ENCODE measurements around the gene SLC13A4. TPM values are rescaled to one million over a fixed set of nuclear protein-coding genes. Genes with fewer than 3 reads are reported as not detected.
"Not testable (repeated sequence)": the region's sequence is repeated elsewhere in the genome, so short reads cannot be mapped to it uniquely, and the experiment has no call there.

Gene SLC13A4
- total and polyA plus RNA-seq, 2 of the 4 experiments (the other 2 are of a cell fraction): 0.10 TPM; not detected in 1

- ATAC-seq (ENCODE audit: low read depth); H2BK120ac ChIP-seq (ENCODE audit: low read depth, low read length); H2BK15ac ChIP-seq (ENCODE audit: low read depth, low read length); H3K36me3 ChIP-seq (ENCODE audit: control insufficient read depth, insufficient read depth, low read length); H3K14ac ChIP-seq (replicated peaks; ENCODE audit: low read depth, low read length); DNase-seq; H2BK5ac ChIP-seq (ENCODE audit: low read depth, low read length, poor library complexity, severe bottlenecking); H2AK9ac ChIP-seq (replicated peaks; ENCODE audit: low read depth, low read length, poor library complexity); H3K4me2 ChIP-seq (ENCODE audit: low read depth, low read length); H3K9me3 ChIP-seq (ENCODE audit: control insufficient read depth, insufficient read depth, low read length); dilution Hi-C loops (cut with HindIII; ENCODE audit: low sequenced_read_pairs, unreplicated experiment); H3K4me3 ChIP-seq (ENCODE audit: insufficient read depth, low read depth, low read length); H3K27me3 ChIP-seq (ENCODE audit: control insufficient read depth, insufficient read depth, low read length); H3K18ac ChIP-seq (ENCODE audit: low read depth, low read length); POLR2A ChIA-PET (ENCODE audit: unreplicated experiment); H2AFZ ChIP-seq (replicated peaks; ENCODE audit: low read length, poor library complexity); H3K56ac ChIP-seq (ENCODE audit: extremely low read depth, insufficient read depth, low read length); H2AK5ac ChIP-seq (ENCODE audit: low read depth, low read length); H3K27ac ChIP-seq (ENCODE audit: insufficient read depth, low read length); H3K9ac ChIP-seq (ENCODE audit: low read depth, low read length); H3K23ac ChIP-seq (ENCODE audit: low read depth, low read length); H4K5ac ChIP-seq (ENCODE audit: low read depth, low read length); H3K9me1 ChIP-seq (ENCODE audit: insufficient read depth, low read length); H4K91ac ChIP-seq (ENCODE audit: insufficient read depth, low read depth, low read length); CTCF ChIA-PET; H2BK20ac ChIP-seq (ENCODE audit: low read depth, low read length); BruUV-seq (replicated peaks); H3K4ac ChIP-seq (ENCODE audit: low read depth, low read length); H4K8ac ChIP-seq (ENCODE audit: low read depth in 2 of 2, low read length in 2 of 2): not testable (repeated sequence)
- Histone ChIP-seq H4K20me1 (ENCODE audit: insufficient read depth, low read length) (peaks cover 28% of the 10 kb centered on the region; the same call in 1 of the 2 replicates), H3K79me1 (ENCODE audit: low read depth in 1 of 2, low read length in 2 of 2) (peaks cover 8 to 58% of the 10 kb centered on the region in 2 experiments; a peak in 3 of 4 replicates), H3K4me1 (ENCODE audit: control insufficient read depth, insufficient read depth, low read length) (peaks cover 13% of the 10 kb centered on the region)
- in situ Hi-C loops (cut with MboI; ENCODE audit: low sequenced_read_pairs) (loop anchor here (5.0 kb wide), 1 partner anchor 340 kb away; no protein-coding TSS in a partner anchor), intact Hi-C loops (cut with micrococcal nuclease) (loop anchor here (10.0 kb wide), 1 partner anchor 1207 kb away; no protein-coding TSS in a partner anchor)
- no CpG with 5 or more reads among the region's 1 CpG for WGBS, 2 experiments (ENCODE audit: extremely low coverage in 2 of 2, insufficient read length in 1 of 2)
Observed at GRCh38 chr7:135667626-135668025, 60.4 kb downstream of the SLC13A4 start.

Measured in IMR-90 (cell line).